Measurements from ENCODE around the gene CDK2.
"Not testable (repeated sequence)": the region's sequence is repeated elsewhere in the genome, so short reads cannot be mapped to it uniquely, and the experiment has no call there.

Gene CDK2

GRCh38 chr12:55982319-55982936 lies 15.8 kb downstream of the CDK2 start:
- no peak for DNase-seq

GRCh38 chr12:55983232-55983842 lies 16.7 kb downstream of the CDK2 start:
- DNase-seq, result no peak

GRCh38 chr12:55984861-55985260 lies 18.2 kb downstream of the CDK2 start:
- DNase-seq, result no peak

- no peak for DNase-seq
Observed at GRCh38 chr12:55985341-55985740, 18.7 kb downstream of the CDK2 start.

- DNase-seq, result not testable (repeated sequence)
Observed at GRCh38 chr12:55985976-55986375, 19.3 kb downstream of the CDK2 start.

- no peak for DNase-seq
Observed at GRCh38 chr12:55991110-55991509, 24.5 kb downstream of the CDK2 start.

GRCh38 chr12:55993230-55993853 lies 26.7 kb downstream of the CDK2 start:
- DNase-seq, result no peak

GRCh38 chr12:55995366-55995765 lies 28.7 kb downstream of the CDK2 start:
- no peak for DNase-seq

- DNase-seq, result peak; percentile 37
Observed at GRCh38 chr12:55996201-55996714, 29.6 kb downstream of the CDK2 start.

GRCh38 chr12:55996715-55997534 lies 30.3 kb downstream of the CDK2 start, which contains the start of gene SUOX:
Gene SUOX (plus strand): TSS chr12:55997276. CDS start chr12:56002222, 4,946 bp downstream.
- DNase-seq, result no peak

GRCh38 chr12:55997535-55997859 lies 30.9 kb downstream of the CDK2 start:
- DNase-seq, result no peak

GRCh38 chr12:55999522-55999921 lies 32.9 kb downstream of the CDK2 start:
- not testable (repeated sequence) for DNase-seq

GRCh38 chr12:55999999-56000540 lies 33.4 kb downstream of the CDK2 start:
- DNase-seq, result not testable (repeated sequence)

GRCh38 chr12:56001487-56002100 lies 35.0 kb downstream of the CDK2 start:
- DNase-seq, result no peak

- DNase-seq, result not testable (repeated sequence)
Observed at GRCh38 chr12:56003376-56003775, 36.7 kb downstream of the CDK2 start.

GRCh38 chr12:56004211-56004610 lies 37.6 kb downstream of the CDK2 start:
- no peak for DNase-seq

- DNase-seq, result peak; percentile 51
Observed at GRCh38 chr12:56007564-56008559, 41.2 kb downstream of the CDK2 start.

GRCh38 chr12:56010111-56010570 lies 43.5 kb downstream of the CDK2 start:
- DNase-seq, result no peak

- no peak for DNase-seq
Observed at GRCh38 chr12:56011509-56012090, 45.0 kb downstream of the CDK2 start.

- DNase-seq, result no peak
Observed at GRCh38 chr12:56013482-56013881, 46.9 kb downstream of the CDK2 start.

GRCh38 chr12:56014205-56014604 lies 47.6 kb downstream of the CDK2 start:
- DNase-seq, result no peak
